Astrocyte (in vitro differentiated cells and primary cell): Measurements from ENCODE around the gene KCNQ1. TPM values are rescaled to one million over a fixed set of nuclear protein-coding genes. Genes with fewer than 3 reads are reported as not detected.

Source experiments
- DNase-seq: peaks from one replicate; pipeline ENCODE4 v3.0.0-alpha.2; 2010; ENCODE audit warnings: low read depth
- FAIRE-seq: peaks from 2 replicates; lab custom pipeline; 2011; peaks lifted over from hg19 to GRCh38; lab: Jason Lieb, UNC
- H2AFZ ChIP-seq: 2 replicates; pipeline ENCODE4 v1.6.0; 2012; ENCODE audit warnings: low read depth, low read length, inconsistent platforms
- H3K27ac ChIP-seq: 2 replicates; pipeline ENCODE4 v1.5.1; 2011; ENCODE audit warnings: low read depth, low read length, inconsistent platforms
- H3K27me3 ChIP-seq: 2 replicates; pipeline ENCODE4 v1.6.0; 2011; ENCODE audit warnings: low read length, inconsistent platforms; ENCODE audit not compliant: insufficient read depth
- H3K36me3 ChIP-seq: 2 replicates; pipeline ENCODE4 v1.5.1; 2011; ENCODE audit warnings: low read length, inconsistent platforms; ENCODE audit not compliant: insufficient read depth
- H3K4me1 ChIP-seq: 2 replicates; pipeline ENCODE4 v1.5.1; 2011; ENCODE audit warnings: low read length, inconsistent platforms; ENCODE audit not compliant: insufficient read depth
- H3K4me2 ChIP-seq: 2 replicates; pipeline ENCODE4 v1.6.0; 2012; ENCODE audit warnings: low read length, inconsistent platforms
- H3K4me3 ChIP-seq: 2 replicates; pipeline ENCODE4 v1.5.1; 2011; ENCODE audit warnings: low read depth, mild to moderate bottlenecking, low read length, inconsistent platforms; ENCODE audit not compliant: insufficient read depth
- H3K79me2 ChIP-seq: 2 replicates; pipeline ENCODE4 v1.6.0; 2012; ENCODE audit warnings: mild to moderate bottlenecking, low read length, inconsistent platforms; ENCODE audit not compliant: insufficient read depth
- H3K9ac ChIP-seq: 2 replicates; pipeline ENCODE4 v1.6.0; 2012; ENCODE audit warnings: mild to moderate bottlenecking, low read length, inconsistent platforms
- H3K9me3 ChIP-seq: 2 replicates; pipeline ENCODE4 v1.5.1; 2012; ENCODE audit warnings: low read depth, mild to moderate bottlenecking, low read length, inconsistent platforms; ENCODE audit not compliant: insufficient read depth
- H4K20me1 ChIP-seq: 2 replicates; pipeline ENCODE4 v1.6.0; 2012; ENCODE audit warnings: low read length, inconsistent platforms; ENCODE audit not compliant: insufficient read depth
- H3K27ac Mint-ChIP-seq: one replicate; pipeline ENCODE4 v1.8.0; 2021; ENCODE audit warnings: mild to moderate bottlenecking, mixed read lengths; ENCODE audit not compliant: unreplicated experiment
- H3K27me3 Mint-ChIP-seq: one replicate; pipeline ENCODE4 v1.8.0; 2021; ENCODE audit warnings: low read depth, mixed read lengths; ENCODE audit not compliant: unreplicated experiment
- H3K36me3 Mint-ChIP-seq: one replicate; pipeline ENCODE4 v1.8.0; 2021; ENCODE audit warnings: low read depth, mixed read lengths; ENCODE audit not compliant: unreplicated experiment
- H3K4me1 Mint-ChIP-seq: one replicate; pipeline ENCODE4 v1.8.0; 2021; ENCODE audit warnings: low read depth, mixed read lengths; ENCODE audit not compliant: unreplicated experiment
- H3K4me3 Mint-ChIP-seq: one replicate; pipeline ENCODE4 v1.8.0; 2021; ENCODE audit warnings: mild to moderate bottlenecking, moderate library complexity, mixed read lengths; ENCODE audit not compliant: unreplicated experiment
- H3K9me3 Mint-ChIP-seq: one replicate; pipeline ENCODE4 v1.8.0; 2021; ENCODE audit warnings: mild to moderate bottlenecking, mixed read lengths; ENCODE audit not compliant: unreplicated experiment
- EZH2 ChIP-seq: IDR thresholded peaks from 2 replicates; pipeline ENCODE4 v1.6.1; 2012; ENCODE audit warnings: mild to moderate bottlenecking, low read length, inconsistent platforms; ENCODE audit not compliant: insufficient read depth
- total RNA-seq: library from RNA; stranded (reverse); gene quantifications from 2 replicates; pipeline ENCODE4 v1.2.1, GENCODE V29; 2021
- TF ChIP-seq, protein P1 (sequence below): IDR thresholded peaks from 2 replicates; pipeline ENCODE4 v1.5.1; 2011; ENCODE audit warnings: low read depth, mild to moderate bottlenecking, inconsistent platforms, low read length, moderate library complexity; ENCODE audit not compliant: insufficient read depth

Gene KCNQ1
- total RNA-seq, 1 donor from 2014 or later, result not detected

DNA sequence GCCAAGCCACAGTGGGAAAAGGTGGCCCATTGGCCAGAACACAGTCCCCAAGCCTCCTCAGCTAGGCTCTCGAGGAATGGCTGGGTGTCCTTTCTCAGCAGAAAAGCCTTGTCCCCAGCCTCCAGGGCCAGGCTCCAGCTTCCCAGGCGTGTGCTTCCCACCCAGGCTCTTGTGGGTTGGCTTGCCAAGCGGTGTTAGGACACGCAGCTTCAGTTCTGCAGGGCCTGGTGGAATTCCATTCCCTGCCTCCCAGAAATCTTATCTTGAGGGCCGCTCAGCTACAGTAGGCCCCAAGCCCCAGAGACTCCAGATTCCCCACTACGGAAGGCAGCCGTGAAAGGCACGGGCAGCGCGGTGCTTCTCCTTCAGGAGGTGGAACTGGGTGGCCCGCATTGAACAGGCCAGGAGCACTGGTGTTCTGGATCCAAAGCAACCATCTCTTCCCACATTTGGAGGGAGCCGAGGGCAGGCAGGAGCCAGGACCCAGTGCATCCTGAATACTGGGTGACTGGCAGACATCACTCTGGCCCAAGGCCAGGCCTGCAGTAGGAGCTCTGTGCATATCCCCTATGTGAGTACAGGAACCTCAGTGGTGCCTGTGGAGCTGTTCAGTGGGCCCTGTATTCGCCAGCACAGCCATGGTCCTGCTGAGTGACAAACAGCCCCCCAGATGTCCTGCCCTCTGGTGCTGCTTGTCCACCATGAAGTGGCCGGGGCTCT is 271.7 kb downstream of the KCNQ1 start:
- Mint-ChIP-seq H3K9me3 (peaks cover 2% of the 10 kb centered on the region), H3K27me3 (peaks cover 67% of the 10 kb centered on the region), H3K27ac (no peak overlapping the region), H3K36me3 (no peaks in the 10 kb centered on the region), H3K4me3 (no peak overlapping the region), H3K4me1 (no peaks in the 10 kb centered on the region)
- Histone ChIP-seq H4K20me1 (no peaks in the 10 kb centered on the region), H3K79me2 (no peaks in the 10 kb centered on the region), H3K4me1 (no peaks in the 10 kb centered on the region), H3K4me2 (no peak overlapping the region), H3K27me3 (peaks cover 16% of the 10 kb centered on the region), H3K36me3 (no peaks in the 10 kb centered on the region), H3K27ac (no peak overlapping the region), H2AFZ (no peak overlapping the region), H3K4me3 (no peak overlapping the region), H3K9ac (no peak overlapping the region), H3K9me3 (no peaks in the 10 kb centered on the region)
- DNase-seq (no peak), FAIRE-seq (no peak)
- TF ChIP-seq EZH2, result no peak

DNA sequence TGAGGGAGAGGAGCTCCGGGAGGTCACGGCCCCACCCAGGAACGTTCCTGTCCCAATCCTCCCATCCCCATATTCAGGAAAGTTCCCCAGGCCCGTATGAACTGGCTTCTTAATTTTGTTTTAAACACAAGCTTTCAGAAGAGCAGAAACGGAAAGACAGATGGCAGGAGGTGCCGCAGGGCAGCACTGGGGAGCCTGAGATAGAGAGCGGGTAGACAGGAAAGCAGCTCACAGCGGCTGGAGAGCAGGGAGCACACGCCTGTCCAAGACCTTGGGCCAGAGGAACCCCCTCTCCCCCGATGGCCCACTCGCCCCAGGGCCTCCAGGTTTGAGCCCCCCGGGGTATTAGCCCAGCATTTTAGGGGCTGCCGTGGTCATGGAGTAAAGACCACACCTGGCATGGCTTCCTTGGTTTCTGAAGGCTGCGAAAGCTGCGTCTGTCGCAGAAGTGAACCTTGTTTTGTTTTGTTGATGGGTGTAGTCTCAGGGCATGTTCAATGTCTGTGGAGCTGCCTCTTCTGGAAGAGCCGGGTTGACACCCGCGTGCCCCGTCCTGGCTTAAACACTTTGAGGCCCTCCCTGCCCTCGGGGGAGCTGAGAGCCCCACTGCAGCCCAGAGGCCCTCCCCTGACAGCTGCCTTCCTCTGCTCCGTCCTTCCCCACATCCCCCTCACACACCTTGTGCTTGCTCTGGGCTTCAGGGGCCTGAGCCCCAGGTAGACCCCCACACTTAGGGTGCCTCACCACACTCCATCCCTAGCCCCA is 272.9 kb downstream of the KCNQ1 start:
- Histone ChIP-seq H4K20me1 (no peaks in the 10 kb centered on the region), H3K9ac (no peak overlapping the region), H3K9me3 (no peaks in the 10 kb centered on the region), H3K4me1 (no peaks in the 10 kb centered on the region), H3K27me3 (peaks cover 16% of the 10 kb centered on the region), H2AFZ (no peak overlapping the region), H3K4me3 (no peak overlapping the region), H3K36me3 (no peaks in the 10 kb centered on the region), H3K4me2 (no peak overlapping the region), H3K79me2 (no peaks in the 10 kb centered on the region), H3K27ac (no peak overlapping the region)
- Mint-ChIP-seq H3K4me3 (no peak overlapping the region), H3K9me3 (peaks cover 2% of the 10 kb centered on the region), H3K4me1 (no peaks in the 10 kb centered on the region), H3K36me3 (no peaks in the 10 kb centered on the region), H3K27me3 (peaks cover 73% of the 10 kb centered on the region), H3K27ac (no peak overlapping the region)
- TF ChIP-seq, protein P1, sequence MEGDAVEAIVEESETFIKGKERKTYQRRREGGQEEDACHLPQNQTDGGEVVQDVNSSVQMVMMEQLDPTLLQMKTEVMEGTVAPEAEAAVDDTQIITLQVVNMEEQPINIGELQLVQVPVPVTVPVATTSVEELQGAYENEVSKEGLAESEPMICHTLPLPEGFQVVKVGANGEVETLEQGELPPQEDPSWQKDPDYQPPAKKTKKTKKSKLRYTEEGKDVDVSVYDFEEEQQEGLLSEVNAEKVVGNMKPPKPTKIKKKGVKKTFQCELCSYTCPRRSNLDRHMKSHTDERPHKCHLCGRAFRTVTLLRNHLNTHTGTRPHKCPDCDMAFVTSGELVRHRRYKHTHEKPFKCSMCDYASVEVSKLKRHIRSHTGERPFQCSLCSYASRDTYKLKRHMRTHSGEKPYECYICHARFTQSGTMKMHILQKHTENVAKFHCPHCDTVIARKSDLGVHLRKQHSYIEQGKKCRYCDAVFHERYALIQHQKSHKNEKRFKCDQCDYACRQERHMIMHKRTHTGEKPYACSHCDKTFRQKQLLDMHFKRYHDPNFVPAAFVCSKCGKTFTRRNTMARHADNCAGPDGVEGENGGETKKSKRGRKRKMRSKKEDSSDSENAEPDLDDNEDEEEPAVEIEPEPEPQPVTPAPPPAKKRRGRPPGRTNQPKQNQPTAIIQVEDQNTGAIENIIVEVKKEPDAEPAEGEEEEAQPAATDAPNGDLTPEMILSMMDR, result no peak
- no peak for TF ChIP-seq EZH2
- DNase-seq (no peak), FAIRE-seq (no peak)

DNA sequence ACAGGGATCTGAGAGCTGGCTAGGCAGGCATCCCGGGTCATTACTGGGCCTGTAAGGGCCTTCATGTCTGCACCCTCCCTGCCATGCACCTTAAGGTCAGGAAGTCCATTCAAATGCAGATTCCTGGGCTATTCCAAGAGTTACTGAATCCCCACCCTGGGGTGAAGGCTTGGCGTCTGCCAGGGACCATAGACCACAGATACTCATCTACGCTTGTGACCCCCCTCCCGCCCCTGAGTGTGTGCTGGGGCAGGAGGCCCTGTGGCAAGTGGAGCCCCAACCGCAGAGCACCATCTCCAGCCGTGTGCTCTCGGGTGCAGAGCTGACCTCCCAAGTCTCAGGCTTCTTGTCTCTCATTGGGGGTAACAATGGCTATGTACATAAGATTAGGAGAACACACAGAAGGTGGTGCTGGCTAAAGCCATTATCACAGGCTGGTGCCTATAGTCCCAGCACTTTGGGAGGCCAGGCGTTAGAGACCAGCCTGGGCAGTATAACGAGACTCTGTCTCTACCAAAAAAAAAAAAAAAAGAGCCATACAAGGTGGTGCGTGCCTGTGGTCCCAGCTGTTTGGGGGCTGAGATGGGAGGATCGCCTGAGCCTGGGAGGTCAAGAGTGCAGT is 274.1 kb downstream of the KCNQ1 start:
- Histone ChIP-seq H3K27me3 (peaks cover 17% of the 10 kb centered on the region), H3K27ac (no peak overlapping the region), H3K4me3 (no peak overlapping the region), H2AFZ (no peak overlapping the region), H3K9ac (no peak overlapping the region), H3K9me3 (no peaks in the 10 kb centered on the region), H3K79me2 (no peaks in the 10 kb centered on the region), H4K20me1 (no peaks in the 10 kb centered on the region), H3K4me2 (no peak overlapping the region), H3K4me1 (no peaks in the 10 kb centered on the region), H3K36me3 (no peaks in the 10 kb centered on the region)
- Mint-ChIP-seq H3K27ac (peak overlapping the region; percentile 37), H3K36me3 (peaks cover under 1% of the 10 kb centered on the region), H3K9me3 (no peaks in the 10 kb centered on the region), H3K4me3 (no peak overlapping the region), H3K4me1 (no peaks in the 10 kb centered on the region), H3K27me3 (peaks cover 77% of the 10 kb centered on the region)
- FAIRE-seq (no peak), DNase-seq (no peak)
- no peak for TF ChIP-seq EZH2
- TF ChIP-seq, protein P1, result no peak
